HT-29 (cell line): ENCODE data around the gene UBXN4. TPM values are rescaled to one million over a fixed set of nuclear protein-coding genes. Genes with fewer than 3 reads are reported as not detected.
A peak's percentile ranks its signal among the peaks of the same experiment; 100 is the strongest.
"Not testable (repeated sequence)": the region's sequence is repeated elsewhere in the genome, so short reads cannot be mapped to it uniquely, and the experiment has no call there.

Experiments used
- DNase-seq: peaks from one replicate; pipeline ENCODE4 v3.0.0-alpha.2; 2015; ENCODE audit warnings: low spot score
- total RNA-seq: library from RNA; depleted of rRNA; stranded (reverse); fragments of >200 nt; shearing (Covaris generic); gene quantifications from 2 replicates; pipeline ENCODE4 v1.2.3, GENCODE V29; 2014; rRNA removed

Gene UBXN4
- total RNA-seq: 27.8 and 28.3 TPM in 2 replicates

GRCh38 chr2:135741395-135742324 is at the start of gene UBXN4:
UBXN4 (plus strand) TSS chr2:135741855; CDS start chr2:135741930, 75 bp downstream.
- DNase-seq: peak; percentile 99

- DNase-seq: no peak
Measured at GRCh38 chr2:135694711-135695110, 46.9 kb upstream of the UBXN4 start.

GRCh38 chr2:135698838-135699237 is 42.8 kb upstream of the UBXN4 start:
- DNase-seq: no peak

DNA sequence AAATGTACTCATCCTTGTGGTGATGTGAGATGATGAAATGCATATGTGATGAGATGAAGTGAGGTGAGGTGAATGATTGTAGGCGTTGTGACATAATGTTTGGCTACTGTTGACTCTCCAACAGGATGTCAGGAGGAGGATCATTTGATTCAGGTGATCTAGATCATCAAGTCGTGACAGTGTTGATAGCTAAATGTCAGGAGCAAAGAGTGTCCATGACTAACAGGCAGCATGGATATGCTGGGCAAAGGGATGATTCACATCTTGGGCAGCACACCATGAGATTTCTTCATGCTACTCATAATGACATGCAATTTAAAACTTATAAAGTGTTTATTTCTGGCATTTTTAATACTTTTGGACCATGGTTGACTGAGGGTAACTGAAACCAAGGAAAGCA is 40.2 kb upstream of the UBXN4 start:
- no peak for DNase-seq

- DNase-seq: no peak
Measured at GRCh38 chr2:135703300-135703699, 38.4 kb upstream of the UBXN4 start.

DNA sequence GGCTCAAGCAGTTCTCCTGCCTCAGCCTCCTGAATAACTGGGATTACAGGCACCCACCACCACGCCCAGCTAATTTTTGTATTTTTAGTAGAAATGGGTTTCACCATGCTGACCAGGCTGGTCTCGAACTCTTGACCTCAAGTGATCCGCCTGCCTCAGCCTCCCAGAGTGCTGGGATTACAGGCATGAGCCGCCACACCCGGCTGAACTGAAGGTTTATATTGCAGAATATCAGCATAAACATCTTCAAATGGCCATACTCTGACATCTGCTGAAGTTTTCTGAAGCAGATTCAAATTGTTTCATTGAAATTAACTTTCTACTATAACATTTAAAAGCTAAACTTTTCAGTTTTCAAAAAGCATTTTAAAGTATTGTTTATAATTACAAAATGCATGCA is 37.6 kb upstream of the UBXN4 start:
- not testable (repeated sequence) for DNase-seq

DNA sequence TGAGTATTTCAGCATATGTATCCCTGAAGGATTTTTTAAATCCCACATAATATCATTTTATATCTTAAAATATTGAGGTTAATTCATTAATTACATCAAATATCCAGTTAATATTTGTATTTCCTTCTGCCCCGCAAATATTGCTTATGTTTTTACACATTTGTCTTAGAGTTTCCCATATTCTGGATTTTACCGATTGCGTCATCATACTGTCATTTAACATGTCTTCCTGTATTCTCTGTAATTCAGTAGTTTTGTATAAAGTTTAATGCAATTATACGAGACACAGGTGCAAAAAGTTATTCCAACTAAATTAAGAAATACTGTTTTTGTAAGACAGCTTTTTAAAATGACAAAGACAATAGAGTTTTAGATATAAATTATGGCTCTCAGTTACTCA is 33.5 kb upstream of the UBXN4 start:
- no peak for DNase-seq

- peak; percentile 69 for DNase-seq
Measured at GRCh38 chr2:135709992-135710391, 31.7 kb upstream of the UBXN4 start.

DNA sequence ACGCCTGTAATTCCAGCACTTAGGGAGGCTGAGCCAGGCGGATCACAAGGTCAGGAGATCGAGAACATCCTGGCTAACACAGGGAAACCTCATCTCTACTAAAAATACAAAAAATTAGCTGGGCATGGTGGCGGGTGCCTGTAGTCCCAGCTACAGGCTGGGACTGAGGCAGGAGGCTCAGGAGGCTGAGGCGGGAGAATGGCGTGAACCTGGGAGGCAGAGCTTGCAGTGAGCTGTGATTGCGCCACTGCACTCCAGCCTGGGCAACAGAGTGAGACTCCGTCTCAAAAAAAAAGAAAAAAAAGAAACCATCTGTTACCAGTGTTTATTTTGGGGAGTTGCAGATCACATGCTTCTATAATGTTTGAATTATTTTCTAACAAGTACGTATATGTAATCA is 26.6 kb upstream of the UBXN4 start:
- DNase-seq: not testable (repeated sequence)

GRCh38 chr2:135728064-135728743 is 13.5 kb upstream of the UBXN4 start:
- no peak for DNase-seq

DNA sequence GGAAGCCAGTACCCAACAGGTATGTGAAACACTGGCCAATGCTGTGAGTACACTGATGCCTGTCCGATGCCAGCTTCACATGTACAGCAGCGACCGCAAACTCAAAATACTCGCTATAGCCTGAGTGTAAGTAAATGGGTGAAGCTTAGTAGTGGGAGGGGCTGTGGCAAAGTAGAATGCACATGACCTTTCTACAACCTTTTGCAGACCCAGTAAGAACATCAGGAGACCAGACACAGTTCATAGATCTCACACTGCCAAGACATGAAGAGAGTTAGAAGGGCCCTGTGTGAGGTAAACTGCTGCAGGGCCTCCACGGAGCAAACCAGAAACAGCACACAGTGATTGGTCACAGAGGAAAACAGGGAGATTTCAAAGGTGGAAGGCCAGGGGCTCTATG is 9.1 kb upstream of the UBXN4 start:
- no peak for DNase-seq

DNA sequence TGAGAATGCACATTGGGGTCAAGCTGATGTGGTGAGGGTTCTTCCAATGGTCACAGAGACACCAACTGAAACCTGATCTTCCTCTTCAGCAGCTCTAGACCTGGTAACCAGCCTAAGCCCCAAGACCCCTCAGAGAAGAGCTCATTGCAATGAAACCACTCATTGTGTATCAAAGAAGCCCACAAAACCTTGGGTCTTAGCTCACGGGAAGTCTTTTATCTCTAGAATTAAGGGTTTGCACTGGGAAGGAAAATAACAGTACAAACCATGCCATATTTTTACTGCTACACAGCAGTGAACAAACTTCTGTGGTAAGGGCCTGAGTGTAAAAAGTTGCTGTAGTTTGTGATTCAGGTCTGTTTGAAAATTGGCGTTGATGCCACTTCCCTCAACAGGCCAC is 8.6 kb upstream of the UBXN4 start:
- DNase-seq: no peak

DNA sequence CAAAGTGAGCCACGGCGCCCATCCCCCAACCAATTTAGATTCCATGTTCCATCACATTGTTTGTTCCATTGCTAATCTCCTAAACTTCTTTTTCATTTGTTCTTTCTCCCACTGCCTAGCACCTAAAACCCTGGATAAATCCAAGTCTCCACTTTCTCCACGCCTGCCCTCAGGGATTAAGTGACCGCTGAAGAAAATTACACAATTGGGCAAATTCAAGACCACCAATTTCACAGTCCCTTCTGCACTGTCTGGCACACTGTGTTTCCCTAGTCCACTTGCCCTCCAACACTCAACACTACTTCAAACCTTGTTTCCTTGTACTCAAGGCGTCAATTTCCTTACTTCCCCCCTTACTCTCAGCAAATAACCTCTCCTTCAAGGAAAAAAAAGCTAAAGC is 5.1 kb upstream of the UBXN4 start:
- DNase-seq: no peak

- no peak for DNase-seq
Measured at GRCh38 chr2:135740206-135740605, 1.4 kb upstream of the UBXN4 start.

GRCh38 chr2:135741043-135741394 is 636 bp upstream of the UBXN4 start:
- DNase-seq: no peak

DNA sequence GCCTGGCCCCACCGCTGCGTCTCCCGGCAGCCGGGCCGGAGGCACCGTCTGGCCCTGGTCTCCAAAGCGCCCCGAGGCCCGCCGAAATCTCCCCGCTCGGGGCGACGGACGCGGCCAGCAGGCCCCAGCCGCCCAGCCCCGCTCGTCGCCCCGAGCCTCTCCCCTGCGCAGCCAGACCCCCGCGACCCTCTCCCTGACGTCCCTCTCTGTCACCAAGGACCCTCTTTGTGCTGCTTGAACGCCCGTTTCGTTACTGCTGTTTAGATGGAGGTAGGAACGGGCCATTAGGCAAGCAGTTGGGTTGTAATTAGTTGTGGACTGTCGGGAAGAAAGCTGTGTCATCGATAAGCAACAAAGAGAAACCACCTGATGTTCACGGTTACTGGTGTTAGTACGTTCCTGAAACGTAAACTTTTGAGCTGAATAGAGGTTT is 686 bp downstream of the UBXN4 start:
- peak; percentile 63 for DNase-seq

DNA sequence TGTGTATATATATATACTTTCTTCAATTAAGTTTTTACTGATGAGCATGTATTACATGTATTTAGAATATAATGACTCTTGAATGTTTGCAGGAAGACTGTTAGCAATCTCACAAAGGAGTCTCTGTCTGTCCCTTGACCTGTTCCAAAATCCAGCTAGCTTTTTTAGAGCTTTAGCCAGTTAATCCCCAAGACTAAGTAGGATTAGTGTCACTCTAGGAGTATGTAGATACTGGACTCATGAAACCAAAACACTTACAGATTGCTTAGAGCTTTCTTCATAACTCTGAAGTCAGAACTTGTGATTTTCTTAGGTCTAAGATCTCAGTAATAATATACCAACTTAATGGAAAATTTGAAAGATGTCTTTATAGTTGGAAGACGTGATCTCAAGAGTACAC is 2.2 kb downstream of the UBXN4 start:
- no peak for DNase-seq

- peak; percentile 61 for DNase-seq
Measured at GRCh38 chr2:135744760-135745314, 3.2 kb downstream of the UBXN4 start.

- no peak for DNase-seq
Measured at GRCh38 chr2:135745545-135745944, 3.9 kb downstream of the UBXN4 start.

DNA sequence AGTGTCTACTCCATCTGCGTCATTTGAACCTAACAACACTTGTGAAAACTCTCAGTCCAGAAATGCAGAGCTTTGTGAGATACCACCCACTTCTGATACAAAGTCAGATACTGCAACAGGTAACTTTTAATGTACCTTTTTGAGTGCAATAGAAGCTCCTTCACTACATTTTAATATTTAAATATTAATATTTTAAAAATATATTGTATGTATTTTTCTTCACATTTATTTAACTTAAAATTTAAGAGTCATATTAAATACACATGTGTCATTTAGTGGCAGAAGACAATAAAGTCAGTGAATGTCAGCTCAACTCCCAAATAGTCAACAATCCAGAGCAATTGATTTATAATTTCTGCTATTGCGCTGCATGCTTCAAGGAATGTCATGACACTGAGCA is 13.9 kb downstream of the UBXN4 start:
- DNase-seq: no peak

DNA sequence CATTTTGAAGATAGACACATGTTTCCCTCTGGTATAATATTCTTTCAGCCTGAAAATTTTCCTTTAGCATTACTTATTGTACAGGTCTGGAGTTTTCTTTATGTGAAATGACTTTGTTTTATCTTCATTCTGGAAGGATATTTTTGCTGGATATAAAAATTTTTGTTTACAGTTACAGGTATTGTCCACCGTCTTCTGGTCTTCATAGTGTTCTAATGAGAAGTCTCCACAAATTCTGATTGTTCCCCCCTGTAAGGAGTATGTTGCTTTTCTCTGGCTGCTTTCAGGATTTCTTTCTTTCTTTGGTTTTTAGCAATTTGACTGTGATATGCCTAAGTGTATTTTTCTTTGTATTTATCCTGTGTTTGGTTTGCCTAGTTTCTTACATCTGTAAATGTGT is 15.0 kb downstream of the UBXN4 start:
- DNase-seq: no peak

- DNase-seq: no peak
Measured at GRCh38 chr2:135762022-135762421, 20.4 kb downstream of the UBXN4 start.

DNA sequence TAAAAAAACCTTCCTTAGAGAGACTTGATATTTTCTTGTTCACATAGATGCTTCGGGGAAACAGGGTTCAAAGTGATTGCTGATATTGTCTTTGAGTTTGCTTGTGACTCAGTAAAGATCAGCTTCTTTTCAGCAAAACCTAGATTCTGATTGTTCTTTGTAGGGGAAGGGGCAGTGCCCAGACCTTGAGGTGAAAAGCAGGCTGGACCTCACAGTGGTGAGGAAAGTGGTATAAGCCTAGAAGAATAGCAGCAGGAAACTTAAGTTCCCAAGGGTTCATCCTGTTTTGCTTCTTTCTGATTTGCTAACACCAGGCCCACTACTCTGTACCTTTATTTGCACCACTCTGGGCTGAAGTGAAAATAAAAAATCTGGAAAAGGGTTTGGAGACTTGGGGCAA is 20.9 kb downstream of the UBXN4 start:
- DNase-seq: no peak
